Heart right ventricle (tissue), 16 donors: ENCODE results near the gene VRK1. TPM values are rescaled to one million over a fixed set of nuclear protein-coding genes. Genes with fewer than 3 reads are reported as not detected.

Experiments used
- ATAC-seq, 8 donors: fragments of 200-7000 bp; cut with Tn5 transposase; one replicate each; pipeline ENCODE4 v1.9.1; 2020; ENCODE audit warnings: mild to moderate bottlenecking in 8 of 8, moderate library complexity in 8 of 8, moderate number of reproducible peaks in 1 of 8
- DNase-seq, 2 donors: peaks; one replicate each; pipeline ENCODE4 v3.0.0-alpha.2; 2020
- H3K27ac ChIP-seq, 10 donors: fragments of 200-600 bp; sonication (generic) in 2 of 10; one replicate each; pipeline versions ENCODE4 v1.5.0 to v1.8.0; 2020 to 2022; ENCODE audit warnings: mild to moderate bottlenecking in 3 of 10
- H3K27me3 ChIP-seq, 7 donors: fragments of 200-600 bp; one replicate each; pipeline ENCODE4 v1.8.0; 2021 to 2022; ENCODE audit warnings: mild to moderate bottlenecking in 2 of 7
- H3K36me3 ChIP-seq, 9 donors: fragments of 200-600 bp; sonication (generic) in 1 of 9; one replicate each; pipeline versions ENCODE4 v1.5.0 to v1.8.0; 2020 to 2022; ENCODE audit warnings: mild to moderate bottlenecking in 2 of 9
- H3K4me1 ChIP-seq, 9 donors: fragments of 200-600 bp; sonication (generic) in 1 of 9; one replicate each; pipeline versions ENCODE4 v1.5.0 to v1.8.0; 2020 to 2022; ENCODE audit warnings: mild to moderate bottlenecking in 4 of 9
- H3K4me3 ChIP-seq, 10 donors: fragments of 200-600 bp; sonication (generic) in 2 of 10; one replicate each; pipeline versions ENCODE4 v1.5.0 to v1.8.0; 2020 to 2022; ENCODE audit warnings: mild to moderate bottlenecking in 7 of 10, moderate library complexity in 2 of 10
- H3K9me3 ChIP-seq, 11 donors: fragments of 200-600 bp in 10 of 11; sonication (generic) in 2 of 11; one replicate each; pipeline versions ENCODE4 v1.5.0 to v1.8.0; 2013 to 2022; ENCODE audit warnings: mild to moderate bottlenecking in 2 of 11, control low read depth in 1 of 11, moderate library complexity in 1 of 11
- CTCF ChIP-seq, 9 donors: fragments of 200-600 bp; sonication (generic) in 2 of 9; IDR thresholded peaks; one replicate each; pipeline versions ENCODE4 v1.5.0 to v1.8.0; 2021 to 2022; ENCODE audit warnings: antibody characterized with exemption in 9 of 9, mild to moderate bottlenecking in 5 of 9, moderate library complexity in 1 of 9
- WGBS, 2 donors: extraction: QIAGEN DNeasy Blood & Tissue Kit; methylation state at CpG; one replicate each; pipeline ENCODE4 v1.1.7; 2013; ENCODE audit warnings: inconsistent platforms in 1 of 2; 5-methylcytosine and 5-hydroxymethylcytosine counted together
- intact Hi-C, 10 donors: fragments of 100-400 bp; cut with DNase I; formaldehyde crosslinking; loops; one replicate each; pipeline versions ENCODE4 v1.11.1 to v1.14.2; 2022
- polyA plus RNA-seq, 2 donors: library from polyadenylated mRNA; stranded (reverse); fragments of 200-250 nt; gene quantifications; one replicate each; pipeline ENCODE4 v1.2.3, GENCODE V29; 2013
- total RNA-seq, 10 donors: library from RNA; stranded (reverse); fragmentation: NEBNext Ultra II Directional in 3 of 10; extraction: Animal tissue kit (Norgen Biotek cat#: 25700) in 3 of 10; gene quantifications; one replicate each; pipeline versions ENCODE4 v1.2.1 to v1.2.4, GENCODE V29; 2021 to 2023
- donor health status: Arrhythmogenic right ventricular cardiomyopathy.
- donor health status: ischemic (EF 13 %, LVEDD 7.1; RV severe dilation, severe dysfunction).
- donor health status: healthy with polysubstance abuse.
- donor health status: DM: no; HTN: yes; CAD: no.
- donor health status: DM: no; HTN: no; CAD: no.
- donor health status: ischemic (EF 25% LVEDD 6.9; RV normal size, moderate dysfunction).
- donor health status: ischemic (EF 25% LVEDD 5.7; RV mildly dilated, moderate dysfunction).
- donor health status: healthy.
- donor health status: DM: yes; HTN: yes; CAD: no.
- donor health status: Ischemic cardiomyopathy.
- donor health status: ischemic (EF 35%, LVEDD 5.7; RV mildly dilated, moderate dysfunction).
- donor health status: nonischemic (EF 11% LVEDD 7.7; RV severe dilation, severe dysfunction).
- donor health status: DM: yes; HTN: yes; CAD: no.
- donor health status: PGD.
- donor health status: ischemic (EF 29% LVEDD 5.4; RV normal size, mild dysfunction).
- donor health status: nonischemic (EF 23%, LVEDD 6.1; RV moderate dilation, normal function).

The VRK1 gene
- total and polyA plus RNA-seq, 12 donors, result 2.3 to 9.7 (median 7.2) TPM

GRCh38 chr14:96905065-96905464 lies 107.9 kb downstream of the VRK1 start:
- Histone ChIP-seq H3K36me3 (no peaks in the 10 kb centered on the region), H3K9me3 (peaks cover 0 to 19% (median 9%) of the 10 kb centered on the region in 11 donors), H3K27me3 (no peaks in the 10 kb centered on the region), H3K4me3 (no peak overlapping the region), H3K4me1 (peaks cover 0 to 15% (median 0%) of the 10 kb centered on the region in 9 donors), H3K27ac (no peak overlapping the region)
- DNase-seq (no peak), ATAC-seq (no peak)
- intact Hi-C loops, result no loop called here
- no peak for TF ChIP-seq CTCF (IDR thresholded peaks at IDR 0.05)
- WGBS, 2 donors, result 84 to 97% methylated on average over 1 of the region's 1 CpG

- Histone ChIP-seq H3K9me3 (peaks cover 0 to 23% (median 11%) of the 10 kb centered on the region in 11 donors), H3K36me3 (no peaks in the 10 kb centered on the region), H3K27ac (no peak overlapping the region), H3K4me1 (peaks cover 0 to 15% (median 0%) of the 10 kb centered on the region in 9 donors), H3K27me3 (no peaks in the 10 kb centered on the region), H3K4me3 (no peak overlapping the region)
- ATAC-seq, result peak in 4 of 8 donors; percentile 47 to 82 (median 73)
- TF ChIP-seq CTCF (IDR thresholded peaks at IDR 0.05), result no peak
- DNase-seq, result no peak
- 86 to 87% methylated on average over 3 of the region's 3 CpGs for WGBS, 2 donors
- intact Hi-C loops, result no loop called here
These were observed 108.6 kb downstream of the VRK1 start for GRCh38 chr14:96905825-96906224.

- no peaks in the 10 kb centered on the region for H3K36me3 ChIP-seq
- 50 to 71% methylated on average over 1 of the region's 1 CpG for WGBS, 2 donors
- DNase-seq (no peak), ATAC-seq (no peak)
- no peaks in the 10 kb centered on the region for H3K27me3 ChIP-seq
- intact Hi-C loops, result no loop called here
- peaks cover 0 to 23% (median 11%) of the 10 kb centered on the region in 11 donors for H3K9me3 ChIP-seq
- no peak overlapping the region for H3K27ac ChIP-seq
- TF ChIP-seq CTCF (IDR thresholded peaks at IDR 0.05), result no peak
- H3K4me3 ChIP-seq, result no peak overlapping the region
- H3K4me1 ChIP-seq, result peaks cover 0 to 15% (median 0%) of the 10 kb centered on the region in 9 donors
These were observed 109.3 kb downstream of the VRK1 start for GRCh38 chr14:96906434-96906833.

- Histone ChIP-seq H3K36me3 (no peaks in the 10 kb centered on the region), H3K27me3 (no peaks in the 10 kb centered on the region), H3K4me3 (no peak overlapping the region), H3K4me1 (peaks cover 0 to 24% (median 0%) of the 10 kb centered on the region in 9 donors), H3K27ac (no peak overlapping the region), H3K9me3 (peaks cover 0 to 23% (median 11%) of the 10 kb centered on the region in 11 donors)
- TF ChIP-seq CTCF (IDR thresholded peaks at IDR 0.05), result no peak
- intact Hi-C loops, result no loop called here
- DNase-seq (no peak), ATAC-seq (no peak)
- 92 to 98% methylated on average over 1 of the region's 1 CpG for WGBS, 2 donors
These were observed 112.7 kb downstream of the VRK1 start for GRCh38 chr14:96909841-96910364.
